ENCODE results near the gene ARRDC2.
"Not testable (repeated sequence)": the region's sequence is repeated elsewhere in the genome, so short reads cannot be mapped to it uniquely, and the experiment has no call there.

The ARRDC2 gene

DNA sequence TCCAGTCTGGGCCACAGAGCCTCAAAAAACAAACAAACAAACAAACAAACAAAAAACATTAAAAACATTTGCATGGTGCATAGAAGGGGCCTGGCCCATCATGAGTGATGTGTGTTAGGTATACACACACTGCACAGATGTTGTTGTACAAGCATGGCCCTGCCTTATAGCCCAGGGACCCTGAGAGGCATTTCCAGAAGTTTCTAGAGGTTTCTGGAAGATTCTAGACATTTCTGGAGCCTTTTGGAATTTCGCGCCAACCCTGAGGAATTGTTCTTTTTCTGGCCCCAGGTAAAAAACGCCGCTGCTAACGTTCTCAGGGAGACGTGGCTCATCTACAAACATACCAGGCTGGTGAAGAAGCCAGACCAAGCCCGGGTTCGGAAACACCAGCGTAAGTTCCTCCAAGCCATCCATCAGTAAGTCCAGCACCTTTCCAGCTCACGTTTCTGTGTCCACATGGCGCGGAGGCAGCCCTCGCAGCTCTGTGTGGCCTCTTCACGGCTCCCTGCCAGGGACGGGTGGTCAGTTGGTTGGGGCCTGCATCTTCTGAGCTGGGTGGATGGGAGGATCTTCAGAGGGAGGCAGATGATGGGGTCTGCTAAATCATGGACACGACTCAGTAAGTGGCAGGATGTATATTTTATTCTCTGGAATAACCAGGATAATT, 18.4 kb upstream of the ARRDC2 start:
- DNase-seq (ENCODE audit: low read depth in 2 of 2), result no peak

DNA sequence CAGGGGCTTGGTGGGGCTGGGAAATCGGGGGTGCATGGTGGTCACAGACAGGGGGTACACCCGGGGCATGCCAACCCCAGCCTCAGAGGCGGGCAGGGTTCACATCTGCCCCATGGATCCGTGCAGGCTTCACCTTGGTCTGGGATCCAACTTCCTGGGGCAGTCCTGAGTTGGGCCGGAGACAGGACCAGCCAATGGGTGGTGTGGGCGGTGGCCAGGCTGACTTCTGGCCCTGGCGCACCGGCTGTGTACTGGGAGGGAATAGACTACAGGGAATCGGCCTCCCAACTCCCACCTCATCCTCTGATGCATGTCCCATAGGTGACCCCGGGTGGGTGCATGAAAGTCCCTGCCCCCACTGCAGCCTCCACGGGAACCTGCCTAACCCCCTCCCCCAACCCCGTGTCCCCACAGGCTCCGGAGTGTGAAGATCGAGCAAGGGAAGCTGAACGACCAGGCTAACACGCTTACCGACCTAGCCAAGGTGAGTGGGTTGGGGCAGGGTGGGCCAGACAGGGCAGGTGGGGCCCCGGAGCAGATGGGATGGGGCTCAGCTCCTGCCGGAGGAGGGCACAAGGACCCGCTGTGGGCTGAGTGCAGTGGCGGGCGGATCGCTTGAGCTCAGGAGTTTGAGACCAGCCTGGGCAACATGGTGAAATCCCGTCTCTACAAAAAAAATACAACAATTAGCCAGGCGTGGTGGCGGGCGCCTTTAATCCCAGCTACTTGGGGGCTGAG, 14.7 kb upstream of the ARRDC2 start:
- no peak for DNase-seq (ENCODE audit: low read depth in 2 of 2)

DNA sequence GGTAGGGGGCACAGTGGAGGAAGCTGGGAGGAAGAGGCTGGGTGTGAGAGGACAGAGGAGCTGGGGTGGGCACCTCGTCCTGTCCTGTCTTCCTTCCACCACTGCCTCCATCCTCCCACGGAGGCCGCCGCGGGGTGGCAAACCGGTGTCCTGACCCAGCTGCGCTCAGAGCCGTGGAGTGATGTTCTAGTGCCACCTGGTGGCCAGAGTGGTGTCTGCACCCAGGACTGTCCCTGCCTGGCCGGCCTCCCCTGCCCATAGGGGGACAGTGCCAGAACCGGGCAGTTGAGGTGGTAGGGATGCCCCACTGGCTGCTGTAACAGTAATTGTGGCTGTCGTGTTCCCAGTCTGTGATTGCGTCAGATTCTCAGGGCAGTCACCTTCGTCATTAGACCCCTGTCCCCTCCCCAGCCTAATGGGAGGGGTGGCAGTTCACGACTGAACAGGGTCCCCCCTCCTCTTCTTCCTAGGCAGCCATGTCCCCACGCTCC, 11.1 kb upstream of the ARRDC2 start:
- peak; percentile 17 to 21 for DNase-seq (ENCODE audit: low read depth in 2 of 2)

DNA sequence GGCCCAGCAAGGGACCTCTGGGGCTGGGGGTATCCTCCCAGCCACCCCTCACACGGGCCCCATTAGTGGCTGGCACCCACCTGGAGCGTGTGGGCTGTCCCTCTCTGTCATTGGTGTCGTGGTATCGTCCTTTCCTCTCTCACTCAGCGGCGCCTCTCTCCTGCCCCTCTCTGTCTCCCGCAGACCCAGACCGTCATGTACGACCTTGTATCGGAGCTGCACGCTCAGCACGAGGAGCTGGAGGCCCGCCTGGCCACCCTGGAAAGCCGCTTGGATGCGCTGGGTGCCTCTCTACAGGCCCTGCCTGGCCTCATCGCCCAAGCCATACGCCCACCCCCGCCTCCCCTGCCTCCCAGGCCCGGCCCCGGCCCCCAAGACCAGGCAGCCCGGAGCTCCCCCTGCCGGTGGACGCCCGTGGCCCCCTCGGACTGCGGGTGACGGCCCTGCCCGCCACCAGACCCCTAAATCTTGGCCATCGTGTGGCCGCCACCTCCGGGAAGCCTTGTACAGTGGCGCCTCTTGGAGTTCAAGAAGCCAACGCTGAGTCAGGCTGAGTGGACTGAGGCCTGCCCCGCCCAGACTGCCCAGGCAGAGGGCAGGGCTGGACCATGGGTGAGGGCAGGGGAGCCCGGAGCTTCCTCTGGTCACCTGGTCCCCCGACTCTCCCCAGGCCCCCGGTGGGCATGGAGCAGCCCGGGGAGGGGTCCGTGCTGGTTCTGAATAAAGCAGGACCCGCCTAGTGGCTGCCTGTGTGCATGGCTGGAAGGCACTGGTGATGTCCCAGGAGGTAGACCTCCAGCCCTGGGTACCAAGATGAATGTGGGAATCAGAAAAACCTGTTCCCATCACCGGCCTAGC, 9.8 kb upstream of the ARRDC2 start:
- DNase-seq (ENCODE audit: low read depth in 2 of 2), result no peak

DNA sequence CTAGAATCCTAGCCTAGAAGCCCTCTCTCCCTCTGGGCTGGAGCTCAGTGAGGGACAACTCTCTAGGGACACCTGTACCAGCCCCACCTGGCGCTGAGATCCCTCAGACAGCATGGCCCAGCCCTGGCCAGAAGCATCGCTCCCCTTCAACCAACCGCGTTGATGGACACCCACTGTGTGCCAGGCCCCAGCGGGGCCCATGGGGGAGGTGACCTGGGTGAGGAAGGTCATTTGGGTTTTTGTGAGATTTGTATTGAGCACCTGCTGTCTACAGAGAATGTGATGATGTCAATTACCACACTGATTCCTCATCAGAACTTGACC, 9.2 kb upstream of the ARRDC2 start:
- DNase-seq (ENCODE audit: low read depth in 2 of 2), result no peak

DNA sequence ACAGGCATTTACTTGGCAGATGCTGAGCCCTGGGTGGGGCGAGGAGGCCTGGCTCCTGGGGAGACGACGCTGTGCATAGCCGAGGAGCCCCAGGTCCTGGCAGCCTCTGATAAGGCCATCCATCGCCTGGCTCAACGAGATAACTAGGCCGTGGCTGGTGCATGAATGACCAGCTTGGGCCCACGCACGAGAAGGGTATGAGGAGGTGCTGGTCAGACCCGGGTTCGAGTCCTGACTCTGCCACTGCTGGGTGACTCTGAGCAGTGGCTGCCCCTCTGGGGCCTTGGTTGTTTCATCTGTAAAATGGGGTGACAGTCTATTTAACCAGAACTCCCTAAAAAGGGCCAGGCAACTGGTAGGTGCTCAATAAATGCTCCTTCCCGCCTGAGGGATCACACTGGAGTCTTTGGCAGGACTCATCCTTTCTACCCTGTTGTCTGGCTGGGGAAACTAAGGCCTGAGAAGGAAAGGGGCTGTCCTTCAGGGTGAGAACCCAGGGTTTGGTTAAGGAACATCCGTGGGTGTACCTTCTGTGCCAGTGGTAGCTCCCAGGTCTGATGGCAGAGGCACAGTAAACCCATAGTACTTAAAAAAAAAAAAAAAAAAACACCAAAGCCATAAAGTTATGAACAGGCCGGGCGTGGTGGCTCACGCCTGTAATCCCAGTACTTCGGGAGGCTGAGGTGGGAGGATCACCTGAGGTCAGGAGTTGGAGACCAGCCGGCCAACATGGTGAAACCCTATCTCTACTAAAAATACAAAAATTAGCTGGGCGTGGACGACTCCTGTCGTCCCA, 8.1 kb upstream of the ARRDC2 start:
- no peak for DNase-seq (ENCODE audit: low read depth in 2 of 2)

DNA sequence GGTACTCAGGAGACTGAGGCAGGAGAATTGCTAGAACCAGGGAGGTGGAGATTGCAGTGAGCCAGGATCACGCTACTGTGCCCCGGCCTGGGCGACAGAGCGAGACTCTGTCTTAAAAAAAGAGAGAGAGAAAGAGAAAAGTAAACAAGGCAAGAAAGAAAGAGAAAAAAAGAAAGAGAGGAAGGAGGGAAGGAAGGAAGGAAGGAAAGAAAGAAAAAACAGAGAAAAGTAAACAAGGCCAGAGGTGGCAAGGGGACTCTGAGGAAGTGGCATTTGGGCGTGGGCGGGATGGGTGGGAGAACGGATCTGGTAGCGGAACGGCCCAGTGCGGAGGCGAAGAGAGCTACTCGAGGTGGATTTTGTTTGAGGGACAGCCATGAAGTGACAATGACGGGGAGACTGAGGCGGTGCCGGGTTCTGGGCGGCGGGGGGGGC, 7.5 kb upstream of the ARRDC2 start:
- no peak for DNase-seq (ENCODE audit: low read depth in 2 of 2)

DNA sequence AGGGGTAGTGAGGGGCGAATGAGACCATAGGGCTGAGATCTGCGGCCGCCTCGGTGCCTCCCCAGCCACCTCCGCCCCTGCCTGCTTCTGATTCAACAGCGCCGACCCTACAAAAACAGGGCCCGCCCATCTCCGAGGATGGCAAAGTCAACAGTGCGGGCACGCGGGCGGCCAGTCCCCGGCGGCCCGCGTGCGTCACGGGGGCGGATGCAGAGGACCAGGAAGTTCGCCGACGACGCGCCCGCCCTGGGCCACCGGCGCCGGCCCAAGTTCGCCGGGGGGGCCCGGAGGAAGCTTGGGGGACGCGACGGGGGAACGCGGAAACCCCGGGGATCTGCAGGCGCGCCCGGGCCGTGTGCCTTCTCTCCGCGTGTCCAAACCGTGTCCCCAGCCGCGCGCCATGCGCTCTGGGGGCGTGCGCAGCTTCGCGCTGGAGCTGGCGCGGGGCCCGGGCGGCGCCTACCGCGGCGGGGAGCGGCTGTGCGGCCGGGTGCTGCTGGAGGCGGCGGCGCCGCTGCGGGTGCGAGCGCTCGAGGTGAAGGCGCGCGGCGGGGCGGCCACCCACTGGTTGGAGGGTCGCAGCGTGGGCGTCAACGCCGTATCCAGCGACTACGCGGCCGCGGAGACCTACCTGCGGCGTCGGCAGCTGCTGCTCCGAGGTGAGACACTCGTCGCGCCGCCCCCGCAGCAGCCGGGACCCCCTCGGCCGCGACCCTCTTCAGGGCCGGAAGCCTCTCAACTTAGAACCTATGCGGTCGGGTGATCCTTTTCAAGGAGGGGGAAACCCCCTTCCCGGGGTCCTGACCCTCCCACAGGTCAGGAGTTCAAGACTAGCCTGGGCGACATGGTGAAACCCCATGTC, 6.8 kb upstream of the ARRDC2 start:
- peak in 1 of 2 experiments; percentile 23 for DNase-seq (ENCODE audit: low read depth in 2 of 2)

DNA sequence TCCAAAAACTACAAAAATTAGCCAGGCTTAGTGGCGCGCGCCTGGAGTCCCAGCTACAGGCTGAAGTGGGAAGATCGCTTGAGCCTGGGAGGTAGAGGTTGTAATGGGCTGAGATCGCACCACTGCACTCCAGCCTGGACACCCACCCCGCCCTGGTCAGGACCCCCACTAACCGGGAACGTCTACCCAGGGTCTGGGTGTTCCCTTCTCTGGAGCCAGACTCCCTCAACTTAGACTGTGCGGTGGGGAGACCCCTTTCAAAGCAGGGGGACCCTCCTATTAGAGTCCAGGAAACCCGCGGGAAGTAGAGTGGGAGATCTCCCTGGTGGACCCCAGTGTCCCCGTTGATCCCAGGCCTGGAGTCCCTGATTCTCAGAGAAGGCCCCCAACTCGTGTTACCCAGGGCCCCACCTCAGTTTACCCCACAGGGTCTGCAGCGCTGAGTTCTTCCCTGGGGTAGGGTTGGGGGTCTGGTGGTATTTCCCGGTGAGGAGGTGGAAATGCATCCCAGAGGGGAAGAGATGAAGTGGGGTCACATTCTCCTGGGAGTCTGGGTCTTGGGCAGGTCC, 6.1 kb upstream of the ARRDC2 start:
- no peak for DNase-seq (ENCODE audit: low read depth in 2 of 2)

DNA sequence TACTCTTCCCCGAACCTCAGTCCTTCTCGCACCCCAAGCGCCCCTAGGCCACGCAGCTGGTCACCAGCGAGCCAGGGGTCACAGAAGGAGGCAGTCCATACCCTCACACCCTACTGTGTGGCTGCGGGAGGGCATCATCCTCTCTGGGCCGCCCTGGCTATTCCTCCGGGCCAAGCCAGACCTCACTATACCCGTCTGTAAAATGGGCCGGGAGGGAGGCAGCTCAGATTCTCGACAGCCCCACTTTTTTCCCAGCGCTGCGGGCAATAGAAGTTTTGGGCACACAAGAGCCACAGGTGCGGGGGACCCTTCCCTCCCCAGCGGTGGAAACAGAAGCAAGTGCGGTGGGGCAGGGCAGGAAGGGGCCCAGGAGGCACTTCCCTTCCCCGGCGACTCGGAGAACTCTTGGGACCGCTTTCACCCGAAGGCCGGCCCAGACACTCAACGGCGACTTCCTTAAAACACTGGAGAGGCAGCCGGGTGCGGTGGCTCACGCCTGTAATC, 5.6 kb upstream of the ARRDC2 start:
- no peak for DNase-seq (ENCODE audit: low read depth in 2 of 2)

DNA sequence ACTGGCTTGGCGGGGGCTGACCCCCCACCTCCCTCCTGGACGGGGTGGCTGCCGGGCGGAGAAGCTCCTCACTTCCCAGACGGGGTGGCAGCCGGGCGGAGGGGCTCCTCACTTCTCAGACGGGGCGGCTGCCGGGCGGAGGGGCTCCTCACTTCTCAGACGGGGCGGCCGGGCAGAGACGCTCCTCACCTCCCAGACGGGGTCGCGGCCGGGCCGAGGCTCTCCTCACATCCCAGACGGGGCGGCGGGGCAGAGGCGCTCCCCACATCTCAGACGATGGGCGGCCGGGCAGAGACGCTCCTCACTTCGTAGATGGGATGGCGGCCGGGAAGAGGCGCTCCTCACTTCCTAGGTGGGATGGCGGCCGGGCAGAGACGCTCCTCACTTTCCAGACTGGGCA, 2.2 kb upstream of the ARRDC2 start:
- DNase-seq (ENCODE audit: low read depth in 2 of 2), result not testable (repeated sequence)

DNA sequence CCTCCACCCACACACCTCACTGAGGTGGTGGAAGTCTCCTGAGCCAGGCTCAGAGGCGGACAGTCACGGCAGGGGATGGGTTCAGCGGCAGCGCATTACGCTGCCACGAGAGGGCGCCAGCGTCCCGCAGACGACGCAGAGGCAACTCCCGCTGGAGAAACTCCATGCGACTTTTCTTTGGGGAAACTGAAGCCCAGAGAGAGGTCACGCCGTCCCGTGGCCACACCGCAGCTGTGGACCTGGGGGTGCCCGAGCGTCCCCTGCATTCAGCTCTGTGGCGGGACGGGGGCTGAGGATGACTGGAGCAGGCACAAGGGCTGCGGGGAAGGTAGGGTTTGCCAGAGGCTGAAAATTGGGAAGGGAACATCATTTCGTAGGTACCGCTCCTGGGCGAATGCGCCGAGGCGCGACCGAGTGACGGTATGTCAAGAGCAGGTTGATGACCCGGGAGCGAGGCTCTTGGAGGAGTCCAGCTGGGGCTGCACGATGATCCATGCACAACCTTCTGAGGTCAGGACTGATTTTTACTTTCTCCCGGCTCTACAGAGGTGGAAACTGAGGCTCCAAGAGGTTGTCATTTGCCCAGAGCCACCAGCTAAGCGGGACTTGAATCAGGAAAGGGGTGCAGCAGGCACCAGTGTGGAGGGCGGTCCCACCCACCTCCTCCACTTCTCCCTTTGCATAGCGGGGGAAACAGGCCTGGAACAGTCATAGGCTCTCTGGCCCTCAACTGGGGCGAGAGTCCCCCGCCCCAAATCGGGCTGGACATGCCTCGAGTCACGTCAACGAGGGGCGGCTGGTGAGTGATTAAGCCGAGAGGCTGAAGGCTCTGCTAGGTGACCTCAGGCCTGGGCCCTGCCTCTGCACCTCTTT, 690 bp upstream of the ARRDC2 start:
- peak in 1 of 2 experiments; percentile 24 for DNase-seq (ENCODE audit: low read depth in 2 of 2)

DNA sequence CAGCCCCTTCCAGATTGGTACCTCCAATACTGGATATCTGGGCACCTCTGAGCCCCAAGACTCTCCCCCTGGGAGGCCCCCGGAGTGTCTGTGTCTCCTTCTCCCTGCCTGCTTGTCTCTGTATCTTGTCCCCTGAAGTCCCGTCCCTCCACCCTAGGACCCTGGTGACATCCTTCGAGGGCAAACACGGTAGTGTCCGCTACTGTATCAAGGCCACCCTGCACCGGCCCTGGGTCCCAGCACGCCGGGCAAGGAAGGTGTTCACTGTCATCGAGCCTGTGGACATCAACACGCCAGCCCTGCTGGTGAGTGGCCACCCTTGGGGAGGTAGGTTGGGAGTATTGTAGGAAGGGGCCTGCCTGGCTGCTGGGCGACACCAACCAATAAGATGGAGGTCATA, 844 bp downstream of the ARRDC2 start:
- DNase-seq (ENCODE audit: low read depth in 2 of 2), result no peak

DNA sequence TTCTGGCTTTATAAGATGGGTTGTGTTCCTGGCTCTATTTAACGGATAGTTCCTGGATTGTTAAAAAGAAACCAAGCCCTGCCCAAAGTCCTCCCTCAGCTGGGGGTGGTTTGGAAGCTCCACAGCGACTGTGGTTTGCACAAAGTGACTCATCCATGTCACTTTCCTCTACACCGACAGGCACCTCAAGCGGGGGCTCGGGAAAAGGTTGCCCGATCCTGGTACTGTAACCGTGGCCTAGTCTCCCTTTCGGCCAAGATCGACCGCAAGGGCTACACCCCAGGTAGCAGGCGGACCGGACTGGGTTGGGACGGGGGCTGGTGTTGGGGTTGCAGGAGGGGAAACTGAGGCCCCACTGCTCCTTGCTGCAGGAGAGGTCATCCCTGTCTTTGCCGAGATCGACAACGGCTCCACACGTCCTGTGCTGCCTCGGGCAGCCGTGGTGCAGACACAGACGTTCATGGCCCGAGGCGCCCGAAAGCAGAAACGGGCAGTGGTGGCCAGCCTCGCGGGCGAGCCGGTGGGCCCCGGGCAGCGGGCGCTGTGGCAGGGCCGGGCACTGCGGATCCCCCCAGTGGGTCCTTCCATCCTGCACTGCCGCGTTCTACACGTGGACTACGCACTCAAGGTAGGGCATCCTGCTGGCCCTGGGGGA, 1.6 kb downstream of the ARRDC2 start:
- no peak for DNase-seq (ENCODE audit: low read depth in 2 of 2)

DNA sequence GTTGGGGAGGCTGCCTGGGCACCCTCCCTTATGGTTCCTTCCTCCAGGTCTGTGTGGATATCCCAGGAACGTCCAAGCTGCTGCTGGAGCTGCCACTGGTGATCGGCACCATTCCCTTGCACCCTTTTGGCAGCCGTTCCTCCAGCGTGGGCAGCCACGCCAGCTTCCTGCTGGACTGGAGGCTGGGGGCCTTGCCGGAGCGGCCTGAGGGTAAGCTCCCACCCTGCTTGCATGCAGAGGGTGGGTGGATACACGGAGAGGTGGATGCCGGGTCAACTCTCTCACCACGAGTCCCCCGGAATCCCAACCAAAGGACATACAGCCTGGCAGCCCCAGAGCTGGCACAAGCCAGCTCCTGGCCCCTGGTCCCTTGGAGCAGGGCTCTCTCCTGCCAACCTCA, 2.2 kb downstream of the ARRDC2 start:
- no peak for DNase-seq (ENCODE audit: low read depth in 2 of 2)

DNA sequence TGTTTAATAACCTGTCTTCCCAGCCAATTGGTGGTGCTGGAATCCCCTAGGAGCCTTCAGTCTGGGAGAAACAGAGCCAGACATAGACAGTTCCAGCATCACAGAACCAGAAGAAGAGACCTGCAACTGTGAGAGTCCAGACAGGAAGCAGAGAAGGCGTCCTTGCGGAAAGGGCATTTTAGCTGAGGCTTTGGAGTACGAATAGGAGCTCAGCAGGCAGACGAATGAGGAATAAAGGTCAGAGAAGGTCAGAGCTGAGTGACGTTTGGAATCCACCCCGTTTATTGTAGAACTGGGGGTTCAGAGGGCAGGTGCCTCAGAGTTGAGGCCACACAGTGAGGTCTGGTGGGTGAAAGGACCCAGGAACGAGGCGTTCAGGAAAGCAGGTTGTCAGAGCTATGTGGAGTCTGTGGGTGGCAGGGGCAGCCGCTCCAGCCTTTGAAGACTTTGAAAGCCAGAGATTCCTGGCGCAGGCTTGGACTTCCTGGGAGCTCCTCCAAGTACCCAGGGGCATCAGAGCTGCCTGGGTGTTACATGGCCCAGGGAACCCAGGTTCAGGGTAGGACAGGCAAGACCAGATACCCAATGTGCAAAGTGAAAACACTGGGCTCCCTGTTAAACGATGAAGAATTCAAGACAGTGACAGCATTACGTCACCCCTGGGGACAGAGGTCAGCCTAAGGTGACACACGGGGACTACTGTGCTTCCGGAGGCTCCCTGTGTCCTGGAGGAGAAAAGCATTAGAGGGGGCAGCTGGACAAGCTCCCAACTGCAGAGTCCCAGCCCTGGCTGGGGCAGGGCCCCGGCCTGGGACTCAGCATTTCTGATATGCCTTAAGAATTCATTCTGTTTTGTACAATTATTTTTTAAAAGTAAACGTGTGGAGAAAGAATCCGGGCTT, 5.5 kb downstream of the ARRDC2 start:
- no peak for DNase-seq (ENCODE audit: low read depth in 2 of 2)

DNA sequence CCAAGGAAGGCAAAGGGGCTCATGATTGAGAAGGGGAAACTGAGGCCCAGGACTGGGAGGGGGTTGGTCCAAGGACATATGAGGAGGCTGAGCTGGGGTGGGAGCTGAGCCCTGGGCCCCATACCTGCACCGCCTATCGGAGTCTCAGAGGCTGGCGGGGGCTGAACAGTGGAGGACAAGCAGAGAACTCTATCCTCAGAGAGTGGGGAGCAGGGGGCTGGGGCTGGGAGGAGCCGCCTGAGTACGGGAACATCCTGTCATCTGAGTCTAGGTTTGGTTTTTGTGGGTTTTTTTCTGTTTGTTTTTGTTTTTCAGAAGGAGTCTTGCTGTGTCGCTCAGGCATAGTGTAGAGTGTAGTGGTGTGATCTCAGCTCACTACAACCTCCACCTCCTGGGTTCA, 6.2 kb downstream of the ARRDC2 start:
- no peak for DNase-seq (ENCODE audit: low read depth in 2 of 2)

Measured in fibroblast of skin of left biceps (primary cell).